ENCODE measurements around the gene LYZL6. TPM values are rescaled to one million over a fixed set of nuclear protein-coding genes. Genes with fewer than 3 reads are reported as not detected.
A peak's percentile ranks its signal among the peaks of the same experiment; 100 is the strongest.
"Not testable (repeated sequence)": the region's sequence is repeated elsewhere in the genome, so short reads cannot be mapped to it uniquely, and the experiment has no call there.

LYZL6 gene
- total RNA-seq, 1 donor: not detected

DNA sequence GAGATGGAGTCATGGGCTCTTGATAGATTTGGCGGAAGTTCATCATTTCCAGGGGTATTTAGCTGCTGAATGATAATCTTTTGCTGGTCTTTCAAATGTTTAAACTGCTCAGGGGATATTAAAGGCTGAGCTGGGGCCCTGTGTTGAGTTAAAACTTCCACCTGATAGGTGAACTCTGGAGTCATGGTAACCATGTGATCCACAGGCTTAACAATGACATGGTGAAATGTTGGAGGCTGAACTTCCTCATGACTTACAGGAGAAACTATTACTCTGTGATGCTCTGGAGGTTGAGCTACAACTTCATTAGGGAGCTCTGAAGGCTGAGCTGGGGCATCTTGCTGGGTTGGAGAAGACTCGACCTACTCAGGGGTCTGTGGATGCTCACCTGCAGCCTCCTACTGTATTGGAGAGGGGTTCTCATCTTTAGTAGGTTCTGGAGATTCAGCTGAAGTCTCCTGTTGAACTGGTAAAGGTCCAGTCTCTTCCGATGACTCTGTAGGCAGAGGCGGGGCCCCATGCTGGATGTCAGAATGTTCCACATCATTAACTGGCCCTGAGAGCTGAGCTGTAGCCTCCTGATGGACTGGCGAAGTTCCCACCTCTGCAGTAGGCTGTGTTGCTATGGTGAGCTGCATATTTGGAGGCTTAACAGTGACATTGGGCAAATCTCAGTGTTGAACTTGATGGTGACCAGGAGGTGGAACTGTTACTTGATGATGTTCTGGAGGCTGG, 37.2 kb downstream of the LYZL6 start:
- H3K4me3 ChIP-seq (ENCODE audit: low read depth, low read length): no peak overlapping the region
- DNase-seq (ENCODE audit: low read depth): peak; percentile 6
- TF ChIP-seq, protein P1, sequence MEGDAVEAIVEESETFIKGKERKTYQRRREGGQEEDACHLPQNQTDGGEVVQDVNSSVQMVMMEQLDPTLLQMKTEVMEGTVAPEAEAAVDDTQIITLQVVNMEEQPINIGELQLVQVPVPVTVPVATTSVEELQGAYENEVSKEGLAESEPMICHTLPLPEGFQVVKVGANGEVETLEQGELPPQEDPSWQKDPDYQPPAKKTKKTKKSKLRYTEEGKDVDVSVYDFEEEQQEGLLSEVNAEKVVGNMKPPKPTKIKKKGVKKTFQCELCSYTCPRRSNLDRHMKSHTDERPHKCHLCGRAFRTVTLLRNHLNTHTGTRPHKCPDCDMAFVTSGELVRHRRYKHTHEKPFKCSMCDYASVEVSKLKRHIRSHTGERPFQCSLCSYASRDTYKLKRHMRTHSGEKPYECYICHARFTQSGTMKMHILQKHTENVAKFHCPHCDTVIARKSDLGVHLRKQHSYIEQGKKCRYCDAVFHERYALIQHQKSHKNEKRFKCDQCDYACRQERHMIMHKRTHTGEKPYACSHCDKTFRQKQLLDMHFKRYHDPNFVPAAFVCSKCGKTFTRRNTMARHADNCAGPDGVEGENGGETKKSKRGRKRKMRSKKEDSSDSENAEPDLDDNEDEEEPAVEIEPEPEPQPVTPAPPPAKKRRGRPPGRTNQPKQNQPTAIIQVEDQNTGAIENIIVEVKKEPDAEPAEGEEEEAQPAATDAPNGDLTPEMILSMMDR (IDR thresholded peaks at IDR 0.05; ENCODE audit: insufficient read depth, low read depth, low read length): no peak

DNA sequence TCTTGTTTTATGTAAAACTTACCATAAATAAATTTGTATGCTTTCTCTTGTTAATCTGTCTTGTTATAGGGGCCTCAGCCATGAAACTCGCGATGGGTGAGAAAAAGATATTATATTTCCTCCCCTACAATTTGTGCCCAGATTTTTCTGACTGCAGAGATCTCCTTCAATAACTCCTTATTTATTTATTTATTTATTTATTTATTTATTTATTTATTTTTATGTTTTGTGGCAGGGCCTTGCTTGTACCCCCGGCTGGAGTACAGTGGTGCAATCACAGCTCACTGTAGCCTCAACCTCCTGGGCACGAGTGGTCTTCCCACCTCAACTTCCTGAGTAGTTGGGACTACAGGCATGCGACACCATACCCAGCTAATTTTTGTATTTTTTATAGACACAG, 40.1 kb downstream of the LYZL6 start:
- DNase-seq (ENCODE audit: low read depth): no peak
- H3K4me3 ChIP-seq (ENCODE audit: low read depth, low read length): no peak overlapping the region
- TF ChIP-seq, protein P1 (IDR thresholded peaks at IDR 0.05; ENCODE audit: insufficient read depth, low read depth, low read length): no peak

DNA sequence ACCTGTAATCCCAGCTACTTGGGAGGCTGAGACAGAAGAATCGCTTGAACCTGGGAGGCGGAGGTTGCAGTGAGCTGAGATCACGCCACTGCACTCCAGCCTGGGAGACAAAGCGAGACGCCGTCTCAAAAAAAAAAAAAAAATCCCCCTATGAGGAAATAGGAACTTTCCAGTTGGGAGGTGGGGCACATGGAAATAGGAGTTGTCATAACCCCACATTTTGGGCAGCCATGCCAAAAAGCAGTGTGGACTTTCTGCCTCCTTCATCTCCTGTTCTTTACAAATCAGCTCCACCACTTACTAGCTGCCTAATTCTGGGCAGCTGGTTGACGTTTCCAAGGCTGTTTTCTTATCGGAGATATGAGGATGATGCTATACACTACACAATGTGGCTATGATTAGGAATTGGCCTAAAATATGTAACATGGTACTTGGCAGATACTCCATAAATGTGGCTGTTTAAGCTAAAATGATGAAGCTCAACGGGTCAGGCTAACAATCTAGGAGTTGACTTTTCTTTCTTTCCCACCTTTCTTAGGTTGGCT, 41.8 kb downstream of the LYZL6 start:
- peak; percentile 56 for DNase-seq (ENCODE audit: low read depth)
- H3K4me3 ChIP-seq (ENCODE audit: low read depth, low read length): no peak overlapping the region
- TF ChIP-seq, protein P1 (IDR thresholded peaks at IDR 0.05; ENCODE audit: insufficient read depth, low read depth, low read length): no peak

DNA sequence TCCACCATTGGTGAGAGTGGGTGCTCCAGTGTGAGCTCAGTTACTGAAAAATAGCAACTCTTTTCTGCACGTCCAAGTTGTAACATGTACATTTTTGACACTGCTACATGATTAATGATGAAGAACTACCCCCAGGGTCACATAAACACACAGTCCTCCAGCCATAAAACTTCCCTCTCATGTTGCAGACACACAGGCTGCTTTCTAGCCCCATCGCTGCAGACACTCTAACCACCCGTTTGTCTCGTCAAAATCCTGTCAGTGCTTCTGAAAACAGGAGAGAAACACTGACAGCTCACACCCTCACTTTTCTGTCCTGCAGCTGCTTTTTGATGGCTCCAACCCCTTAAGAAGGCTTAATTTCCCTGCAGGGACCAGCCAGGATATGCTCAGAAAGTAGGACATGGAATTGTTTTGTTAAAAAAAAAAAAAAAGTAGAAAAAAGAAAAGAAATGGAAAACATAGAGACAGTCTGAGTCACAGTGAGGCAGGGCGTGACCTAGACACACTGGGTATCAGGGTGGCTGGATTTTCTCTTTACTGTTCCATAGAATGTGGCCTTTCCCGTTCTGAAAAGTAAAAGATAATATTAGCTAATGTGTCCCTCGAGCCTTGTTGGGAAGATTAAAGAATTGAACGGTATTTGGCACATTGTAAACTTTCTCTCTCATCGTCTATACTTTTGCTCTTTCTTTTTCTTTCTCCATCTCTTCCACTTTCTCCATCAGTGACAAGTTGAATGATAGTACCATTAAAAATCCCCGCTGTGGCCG, 42.6 kb downstream of the LYZL6 start:
- peak; percentile 64 for DNase-seq (ENCODE audit: low read depth)
- TF ChIP-seq, protein P1 (IDR thresholded peaks at IDR 0.05; ENCODE audit: insufficient read depth, low read depth, low read length): no peak
- H3K4me3 ChIP-seq (ENCODE audit: low read depth, low read length): no peak overlapping the region

DNA sequence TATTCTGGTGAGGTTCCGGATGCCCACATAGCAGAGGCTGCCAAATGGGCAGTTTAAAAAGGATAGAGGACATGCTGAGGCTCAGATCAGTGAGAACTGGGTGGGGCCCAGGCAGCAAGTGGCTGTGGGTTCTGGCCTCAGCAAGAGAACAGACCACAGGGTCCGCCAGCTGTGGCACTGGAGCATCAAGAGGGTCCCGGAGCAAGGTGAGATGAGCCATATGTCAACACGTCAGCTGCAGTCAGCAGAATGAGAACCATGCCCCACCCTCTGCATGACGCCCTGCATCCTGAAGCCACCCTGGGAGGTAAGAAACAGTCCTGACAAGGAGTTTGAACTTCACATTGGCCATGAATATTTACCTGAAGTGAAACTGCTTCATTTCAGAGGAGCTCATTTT, 43.2 kb downstream of the LYZL6 start:
- TF ChIP-seq, protein P1 (IDR thresholded peaks at IDR 0.05; ENCODE audit: insufficient read depth, low read depth, low read length): no peak
- no peak for DNase-seq (ENCODE audit: low read depth)
- H3K4me3 ChIP-seq (ENCODE audit: low read depth, low read length): no peak overlapping the region

DNA sequence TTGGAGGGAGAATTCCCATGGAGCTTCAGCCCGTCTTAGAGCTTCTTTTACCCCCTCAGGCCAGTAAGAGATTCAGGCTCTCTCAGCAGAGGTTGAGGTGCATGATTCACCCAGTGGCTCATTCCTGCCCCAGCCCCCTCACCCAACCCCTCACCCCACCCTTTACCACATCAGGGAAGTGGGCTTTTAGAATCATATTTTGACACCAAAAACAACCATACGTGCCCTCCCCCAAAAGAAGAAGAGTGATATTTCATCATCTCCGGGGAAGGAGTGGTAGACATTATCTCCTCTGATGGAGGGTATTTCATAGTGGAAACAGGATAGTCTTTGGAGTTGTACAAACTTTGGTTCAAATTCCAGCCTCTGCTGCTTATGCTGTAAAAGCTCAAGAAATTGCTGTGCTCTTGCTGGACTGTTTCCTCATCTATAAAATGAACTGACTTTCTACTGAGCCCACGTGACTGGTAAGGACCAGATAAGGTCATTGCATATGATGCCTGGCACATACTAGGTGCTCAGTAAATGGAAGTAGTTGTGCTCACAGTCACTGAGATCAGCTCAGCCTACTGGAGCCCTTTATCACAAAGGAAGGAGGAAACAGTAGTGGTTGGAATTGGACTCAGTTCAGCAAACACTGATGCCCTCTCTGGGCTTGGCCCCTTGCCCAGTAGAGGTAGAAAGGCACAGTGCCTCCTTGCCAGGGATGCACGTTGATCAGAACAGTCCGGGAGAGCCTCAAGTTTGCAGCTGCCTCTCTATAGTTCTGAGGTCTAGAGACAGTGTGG, 45.0 kb downstream of the LYZL6 start:
- H3K4me3 ChIP-seq (ENCODE audit: low read depth, low read length): no peak overlapping the region
- peak; percentile 10 for DNase-seq (ENCODE audit: low read depth)
- TF ChIP-seq, protein P1 (IDR thresholded peaks at IDR 0.05; ENCODE audit: insufficient read depth, low read depth, low read length): no peak

DNA sequence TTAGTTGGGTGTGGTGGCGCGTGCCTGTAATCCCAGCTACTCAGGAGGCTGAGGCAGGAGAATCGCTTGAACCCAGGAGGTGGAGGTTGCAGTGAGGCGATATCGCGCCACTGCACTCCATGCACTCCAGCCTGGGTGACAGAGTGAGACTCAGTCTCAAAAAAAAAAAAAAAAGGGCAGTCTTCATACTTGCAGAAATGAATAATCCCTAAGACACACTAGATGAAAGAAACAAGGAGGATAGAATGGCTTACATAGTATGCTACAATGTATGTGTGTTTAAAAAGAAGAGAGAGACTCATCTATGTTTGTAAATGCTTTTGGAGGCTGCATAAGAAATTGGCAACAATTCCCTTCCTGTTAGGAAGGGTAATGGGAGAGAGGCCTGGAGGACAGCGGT, 45.7 kb downstream of the LYZL6 start:
- H3K4me3 ChIP-seq (ENCODE audit: low read depth, low read length); DNase-seq (ENCODE audit: low read depth): not testable (repeated sequence)

Data from fibroblast of villous mesenchyme (primary cell).